NB4 (cell line): Measurements from ENCODE around the gene PTPRN.

ENCODE experiments used
- DNase-seq: peaks from one replicate; pipeline ENCODE4 v3.0.0; 2010; ENCODE audit warnings: low read depth
- H3K4me3 ChIP-seq: one replicate; pipeline ENCODE4 v1.5.1; 2011; ENCODE audit warnings: mild to moderate bottlenecking, low read depth, low read length, moderate library complexity
- CTCF ChIP-seq: IDR thresholded peaks from one replicate; pipeline ENCODE4 v1.5.1; 2012; ENCODE audit warnings: low read depth, low read length
- MAX ChIP-seq: IDR thresholded peaks from 2 replicates; pipeline ENCODE4 v1.6.1; 2011; ENCODE audit warnings: low read depth, low read length
- MYC ChIP-seq: IDR thresholded peaks from 2 replicates; pipeline ENCODE4 v1.6.1; 2011; ENCODE audit warnings: low read depth, low read length
- POLR2A ChIP-seq: IDR thresholded peaks from 2 replicates; pipeline ENCODE4 v1.6.1; 2011; ENCODE audit warnings: mild to moderate bottlenecking; ENCODE audit not compliant: insufficient read length; ENCODE audit errors: extremely low read depth

Gene PTPRN

GRCh38 chr2:219243291-219243761 is 65.9 kb downstream of the PTPRN start:
- H3K4me3 ChIP-seq = no peak overlapping the region
- DNase-seq = no peak
- TF ChIP-seq MAX = no peak
- TF ChIP-seq MYC = no peak
- no peak for TF ChIP-seq POLR2A
- no peak for TF ChIP-seq CTCF
